Measurements from ENCODE around the gene NALF2.

Gene NALF2

GRCh38 chrX:69546978-69547377 lies 42.9 kb downstream of the NALF2 start:
- no peak for TF ChIP-seq CTCF (IDR thresholded peaks at IDR 0.05)

GRCh38 chrX:69551421-69552009 lies 47.4 kb downstream of the NALF2 start:
- no peak for TF ChIP-seq CTCF (IDR thresholded peaks at IDR 0.05)

GRCh38 chrX:69552512-69552911 lies 48.4 kb downstream of the NALF2 start:
- TF ChIP-seq CTCF (IDR thresholded peaks at IDR 0.05): no peak

Data from LNCAP (cell line).